Endothelial cell of umbilical vein (primary cell): ENCODE data around the gene SPA17. TPM values are rescaled to one million over a fixed set of nuclear protein-coding genes. Genes with fewer than 3 reads are reported as not detected.

ENCODE experiments used
- BruUV-seq: library from RNA; stranded (reverse); fragments of 400-500 nt; replicated peaks from 2 replicates; lab custom pipeline; 2021; lab: Mats Ljungman, UMichigan
- CTCF ChIA-PET: fragments of 300-600, 350-600 bp; sonication (Branson Sonifier 250); formaldehyde crosslinking; loops from one replicate; lab custom pipeline; 2021; ENCODE audit warnings: antibody characterized with exemption, inconsistent platforms; lab: Charles Lee
- POLR2A ChIA-PET: fragments of 300-600, 350-600 bp; sonication (Branson Sonifier 250); formaldehyde crosslinking; loops from one replicate; lab custom pipeline; 2021; ENCODE audit warnings: antibody characterized with exemption, inconsistent platforms; lab: Charles Lee
- DNase-seq: peaks from one replicate; pipeline ENCODE4 v3.0.0-alpha.2; 2011; ENCODE audit warnings: low read depth, low spot score
- FAIRE-seq: peaks from 2 replicates; lab custom pipeline; 2011; peaks lifted over from hg19 to GRCh38; lab: Jason Lieb, UNC
- H2AFZ ChIP-seq: 2 replicates; pipeline ENCODE4 v1.6.0; 2012; ENCODE audit warnings: low read depth, low read length, control low read depth, inconsistent platforms
- H3K27ac ChIP-seq: 2 replicates; pipeline ENCODE4 v1.5.1; 2011; ENCODE audit warnings: low read depth, mild to moderate bottlenecking, control low read depth, low read length, moderate library complexity; ENCODE audit not compliant: insufficient read depth
- H3K27me3 ChIP-seq, 2 experiments: 2 replicates each; pipeline versions ENCODE4 v1.6.0 to v1.6.1; 2011; ENCODE audit warnings: low read length in 2 of 2, mixed read lengths in 1 of 2; ENCODE audit not compliant: control insufficient read depth in 2 of 2, insufficient read depth in 2 of 2
- H3K36me3 ChIP-seq, 2 experiments: 2 replicates in 1 of 2; 3 replicates in 1 of 2; pipeline ENCODE4 v1.5.1; 2011; ENCODE audit warnings: low read length in 2 of 2, mild to moderate bottlenecking in 1 of 2, moderate library complexity in 1 of 2; ENCODE audit not compliant: control insufficient read depth in 2 of 2, insufficient read depth in 2 of 2; ENCODE audit errors: extremely low read depth in 1 of 2
- H3K4me1 ChIP-seq: 3 replicates; pipeline ENCODE4 v1.5.1; 2011; ENCODE audit warnings: mild to moderate bottlenecking, low read length; ENCODE audit not compliant: control insufficient read depth, insufficient read depth; ENCODE audit errors: extremely low read depth
- H3K4me2 ChIP-seq: 2 replicates; pipeline ENCODE4 v1.6.1; 2011; ENCODE audit warnings: low read length, control low read depth, mixed read lengths; ENCODE audit not compliant: insufficient read depth
- H3K4me3 ChIP-seq, 3 experiments: fragments of 200-600 bp in 1 of 3; sonication (generic), shearing (Covaris generic) in 1 of 3; replicated peaks in 1 of 3; 2 replicates each; pipeline ENCODE4 v1.5.1; 2011 to 2016; ENCODE audit warnings: control low read depth in 3 of 3, low read length in 3 of 3, mild to moderate bottlenecking in 2 of 3, inconsistent platforms in 1 of 3, low read depth in 1 of 3, moderate library complexity in 1 of 3; ENCODE audit not compliant: insufficient read depth in 1 of 3
- H3K79me2 ChIP-seq: 2 replicates; pipeline ENCODE4 v1.6.0; 2012; ENCODE audit warnings: low read length, inconsistent platforms; ENCODE audit not compliant: control insufficient read depth, insufficient read depth
- H3K9ac ChIP-seq: replicated peaks from 2 replicates; pipeline ENCODE3; 2011; ENCODE audit warnings: low read length, control low read depth; ENCODE audit not compliant: insufficient read depth; ENCODE audit errors: extremely low read depth
- H3K9me1 ChIP-seq: replicated peaks from 3 replicates; pipeline ENCODE4 v1.6.0; 2011; ENCODE audit warnings: mild to moderate bottlenecking, low read length; ENCODE audit not compliant: control insufficient read depth, insufficient read depth; ENCODE audit errors: extremely low read depth
- H3K9me3 ChIP-seq: replicated peaks from 2 replicates; pipeline ENCODE4 v1.5.1; 2012; ENCODE audit warnings: low read length, inconsistent platforms; ENCODE audit not compliant: control insufficient read depth, insufficient read depth
- H4K20me1 ChIP-seq: replicated peaks from 2 replicates; pipeline ENCODE3; 2011; ENCODE audit warnings: mild to moderate bottlenecking, low read length; ENCODE audit not compliant: control insufficient read depth, insufficient read depth; ENCODE audit errors: extremely low read depth
- CTCF ChIP-seq, 2 donors: IDR thresholded peaks; 1 replicate in 1 of 2; 2 replicates in 1 of 2; pipeline ENCODE4 v1.5.1; 2011; ENCODE audit warnings: low read length in 2 of 2, mild to moderate bottlenecking in 2 of 2, moderate library complexity in 2 of 2, control low read depth in 1 of 2, inconsistent platforms in 1 of 2, low read depth in 1 of 2; ENCODE audit not compliant: insufficient read depth in 1 of 2; ENCODE audit errors: extremely low read depth in 1 of 2
- EZH2 ChIP-seq: IDR thresholded peaks from 2 replicates; pipeline ENCODE4 v1.6.1; 2012; ENCODE audit warnings: borderline replicate concordance, low read depth, mild to moderate bottlenecking, moderate library complexity, low read length, inconsistent platforms; ENCODE audit not compliant: severe bottlenecking
- FOS ChIP-seq: IDR thresholded peaks from 2 replicates; pipeline ENCODE4 v1.6.1; 2011; ENCODE audit warnings: mild to moderate bottlenecking, low read length, moderate library complexity, borderline replicate concordance; ENCODE audit not compliant: insufficient read depth
- GATA2 ChIP-seq: IDR thresholded peaks from 2 replicates; pipeline ENCODE4 v1.7.0; 2011; ENCODE audit warnings: low read depth, mild to moderate bottlenecking, moderate library complexity, mixed read lengths, low read length; ENCODE audit not compliant: insufficient read length, insufficient read depth
- JUN ChIP-seq: IDR thresholded peaks from 2 replicates; pipeline ENCODE4 v1.6.1; 2011; ENCODE audit warnings: borderline replicate concordance, low read depth; ENCODE audit not compliant: insufficient read length, insufficient read depth
- MAX ChIP-seq: IDR thresholded peaks from 2 replicates; pipeline ENCODE4 v1.6.1; 2011; ENCODE audit not compliant: insufficient read depth, insufficient read length
- MYC ChIP-seq: IDR thresholded peaks from one replicate; pipeline ENCODE4 v1.6.1; 2011; ENCODE audit warnings: mild to moderate bottlenecking, low read depth, low read length
- POLR2A ChIP-seq: IDR thresholded peaks from 2 replicates; pipeline ENCODE4 v1.6.1; 2012; ENCODE audit warnings: low read depth, mild to moderate bottlenecking, control low read depth, low read length
- POLR2AphosphoS5 ChIP-seq: IDR thresholded peaks from 2 replicates; pipeline ENCODE4 v1.6.1; 2012; ENCODE audit warnings: low read depth, mild to moderate bottlenecking, control low read depth, low read length, moderate library complexity; ENCODE audit not compliant: insufficient read depth
- dilution Hi-C: fragments of 300-500 bp; cut with MboI; formaldehyde crosslinking; loops from one replicate; pipeline ENCODE4 v1.15.0; 2019; ENCODE audit warnings: low sequenced_read_pairs; ENCODE audit not compliant: extremely low pct_ligation_motif_present
- intact Hi-C: fragments of 100-400 bp; cut with micrococcal nuclease; formaldehyde crosslinking; loops from one replicate; pipeline ENCODE4 v1.10.0; 2022
- polyA plus RNA-seq, 4 experiments: library from polyadenylated mRNA; depleted of rRNA in 3 of 4; stranded (reverse) in 3 of 4; unstranded in 1 of 4; fragments of >200 nt; gene quantifications; 2 replicates each; pipeline versions ENCODE4 v1.2.1 to v1.2.3, GENCODE V29; 2011 to 2012; ENCODE audit warnings: missing spikeins in 1 of 4
- total RNA-seq: library from RNA; stranded (reverse); gene quantifications from 2 replicates; pipeline ENCODE4 v1.2.3, GENCODE V29; 2021

The SPA17 gene
- total and polyA plus RNA-seq, 2 donors (not counting 3 experiments of a cell fraction or from before 2014, with no cell fraction given): 3.9 to 4.7 TPM

GRCh38 chr11:124699547-124699946 lies 25.8 kb downstream of the SPA17 start:
- Histone ChIP-seq H3K36me3 (no peaks in the 10 kb centered on the region), H3K79me2 (no peaks in the 10 kb centered on the region), H2AFZ (no peak overlapping the region), H3K9me1 (no peaks in the 10 kb centered on the region), H3K4me3 (no peak overlapping the region), H3K9ac (no peak overlapping the region), H3K27ac (no peak overlapping the region), H3K27me3 (peaks cover 6 to 20% of the 10 kb centered on the region in 2 experiments), H3K4me1 (no peaks in the 10 kb centered on the region), H3K9me3 (no peaks in the 10 kb centered on the region), H3K4me2 (no peak overlapping the region), H4K20me1 (no peaks in the 10 kb centered on the region)
- dilution Hi-C loops (no loop called here), intact Hi-C loops (no loop called here)
- no TSS peak for BruUV-seq
- POLR2A ChIA-PET: no interaction called here
- TF ChIP-seq EZH2: no peak
- TF ChIP-seq POLR2A: no peak
- no peak for TF ChIP-seq POLR2AphosphoS5
- no peak for TF ChIP-seq MYC
- no peak for TF ChIP-seq MAX
- no peak for TF ChIP-seq JUN
- no peak for TF ChIP-seq CTCF (IDR thresholded peaks at IDR 0.05; ENCODE audit: extremely low read depth in 1 of 2, insufficient read depth in 1 of 2, low read depth in 1 of 2, low read length in 2 of 2)
- no peak for TF ChIP-seq GATA2
- TF ChIP-seq FOS: no peak
- CTCF ChIA-PET: interaction anchor here (1.2 to 1.5 kb wide), 3 partner anchors 14 to 47 kb away, joined by 4 to 5 read pairs (median 4); no protein-coding TSS in a partner anchor
- no peak for FAIRE-seq
- no peak for DNase-seq
